ENCODE results near the gene MTR. TPM values are rescaled to one million over a fixed set of nuclear protein-coding genes. Genes with fewer than 3 reads are reported as not detected.

Gene MTR
- total RNA-seq, 1 experiment from 2014 or later, result 8.7 TPM

DNA sequence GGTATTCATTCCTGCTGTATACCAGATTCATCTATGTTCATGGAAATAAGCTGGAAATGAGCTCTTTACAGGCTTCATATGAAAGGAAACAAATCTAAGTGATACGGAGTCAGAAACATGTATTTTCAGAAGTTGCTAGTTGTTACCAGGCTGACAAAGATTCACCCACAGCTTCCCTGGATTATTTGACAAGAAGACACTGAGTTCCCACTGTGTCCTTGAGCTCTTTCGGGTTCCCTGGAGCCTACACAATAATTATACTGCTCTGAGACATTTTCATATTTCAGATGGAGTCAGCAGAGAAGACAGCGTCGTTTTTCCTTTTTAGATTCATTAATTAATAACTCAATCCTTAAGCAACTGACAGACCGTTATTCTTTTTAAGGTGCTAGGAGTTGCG lies 29.3 kb upstream of the MTR start:
- Histone ChIP-seq H3K36me3 (no peaks in the 10 kb centered on the region), H3K27me3 (peaks cover 2% of the 10 kb centered on the region; the same call in 1 of the 2 replicates), H3K4me3 (no peak overlapping the region), H3K9me3 (no peaks in the 10 kb centered on the region; the same call in 1 of the 2 replicates)
- DNase-seq, result no peak

DNA sequence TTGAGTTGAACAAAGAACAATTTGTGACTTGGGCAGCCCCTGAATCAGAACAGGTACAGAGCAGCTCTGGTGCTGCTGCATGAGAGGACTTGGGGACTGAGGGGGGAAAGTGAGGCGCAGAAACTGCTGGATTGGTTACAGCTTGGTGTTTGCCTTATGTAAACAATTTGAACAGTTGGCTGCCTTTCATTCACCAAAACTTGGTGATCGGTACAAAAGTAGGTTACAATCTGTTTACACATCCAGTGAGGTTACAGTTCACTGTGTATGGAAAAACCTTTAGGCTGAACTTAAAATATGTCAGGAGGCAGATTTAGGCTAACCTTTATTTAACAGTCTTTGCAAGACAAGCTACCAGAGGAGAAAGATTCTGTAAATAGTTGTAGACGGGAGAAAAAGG lies 28.6 kb upstream of the MTR start:
- no peak for DNase-seq
- no peaks in the 10 kb centered on the region for H3K36me3 ChIP-seq
- H3K4me3 ChIP-seq, result no peak overlapping the region
- H3K9me3 ChIP-seq, result no peaks in the 10 kb centered on the region; the same call in 1 of the 2 replicates
- H3K27me3 ChIP-seq, result peaks cover 2% of the 10 kb centered on the region; the same call in 1 of the 2 replicates

DNA sequence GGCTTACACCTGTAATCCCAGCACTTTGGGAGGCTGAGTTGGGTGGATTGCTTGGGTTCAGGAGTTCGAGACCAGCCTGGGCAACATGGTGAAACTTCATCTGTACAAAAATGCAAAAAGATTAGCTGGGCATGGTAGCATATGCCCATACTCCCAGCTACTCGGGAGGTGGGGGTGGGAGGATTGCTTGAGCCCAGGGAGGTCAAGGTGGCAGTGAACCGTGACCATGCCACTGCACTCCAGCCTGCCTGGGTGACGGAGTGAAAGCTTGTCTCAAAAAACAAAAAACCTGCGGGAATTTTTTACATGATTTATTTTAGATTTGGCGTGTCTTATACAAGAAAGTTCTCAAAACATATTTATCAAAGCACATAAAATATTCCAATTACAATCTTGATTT lies 27.8 kb upstream of the MTR start:
- Histone ChIP-seq H3K27me3 (peaks cover 2% of the 10 kb centered on the region; the same call in 1 of the 2 replicates), H3K4me3 (no peak overlapping the region), H3K36me3 (no peaks in the 10 kb centered on the region), H3K9me3 (no peaks in the 10 kb centered on the region)
- no peak for DNase-seq

DNA sequence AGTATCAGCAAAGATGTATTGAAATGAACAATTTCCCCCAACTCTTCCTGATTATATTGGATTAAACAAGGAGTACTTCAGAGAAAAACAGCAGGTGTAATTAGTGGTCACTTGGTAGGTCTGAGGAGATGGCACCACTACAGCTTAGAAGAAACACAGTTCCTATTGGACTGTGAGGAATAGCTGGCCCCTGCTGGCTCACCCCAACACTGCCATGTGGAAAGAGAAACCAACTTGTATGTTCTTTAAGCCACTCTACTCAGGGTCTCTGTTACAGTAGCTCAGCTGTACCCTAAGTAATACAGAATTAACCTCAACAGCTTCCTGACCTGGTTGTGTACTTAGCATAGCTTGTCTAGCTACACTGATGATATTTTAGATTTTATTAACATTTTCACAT lies 26.5 kb upstream of the MTR start:
- no peak for DNase-seq
- no peaks in the 10 kb centered on the region for H3K36me3 ChIP-seq
- H3K9me3 ChIP-seq, result no peaks in the 10 kb centered on the region
- H3K27me3 ChIP-seq, result peaks cover 2% of the 10 kb centered on the region; the same call in 1 of the 2 replicates
- no peak overlapping the region for H3K4me3 ChIP-seq

DNA sequence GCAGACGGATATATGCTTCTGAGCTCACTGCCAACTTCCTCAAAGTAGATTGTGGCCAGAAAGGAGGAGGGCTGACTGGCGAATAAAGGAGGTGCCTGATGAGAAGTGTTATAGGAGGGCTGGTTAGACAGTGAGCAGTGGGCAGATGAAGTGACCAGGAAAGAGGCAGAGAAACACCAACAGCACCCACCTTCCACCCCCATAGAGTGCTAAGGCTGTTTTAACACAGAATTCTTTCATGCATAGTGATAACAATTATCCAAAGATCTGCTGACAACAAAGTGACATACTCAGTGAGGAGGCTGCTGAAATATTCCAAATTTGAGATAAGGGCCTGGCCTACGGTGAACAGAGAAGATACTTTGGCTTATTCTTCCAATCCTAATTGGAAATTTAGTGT lies 21.2 kb upstream of the MTR start:
- Histone ChIP-seq H3K4me3 (no peak overlapping the region), H3K27me3 (no peaks in the 10 kb centered on the region), H3K9me3 (peaks cover 5% of the 10 kb centered on the region; the same call in 1 of the 2 replicates), H3K36me3 (no peaks in the 10 kb centered on the region)
- DNase-seq, result no peak

DNA sequence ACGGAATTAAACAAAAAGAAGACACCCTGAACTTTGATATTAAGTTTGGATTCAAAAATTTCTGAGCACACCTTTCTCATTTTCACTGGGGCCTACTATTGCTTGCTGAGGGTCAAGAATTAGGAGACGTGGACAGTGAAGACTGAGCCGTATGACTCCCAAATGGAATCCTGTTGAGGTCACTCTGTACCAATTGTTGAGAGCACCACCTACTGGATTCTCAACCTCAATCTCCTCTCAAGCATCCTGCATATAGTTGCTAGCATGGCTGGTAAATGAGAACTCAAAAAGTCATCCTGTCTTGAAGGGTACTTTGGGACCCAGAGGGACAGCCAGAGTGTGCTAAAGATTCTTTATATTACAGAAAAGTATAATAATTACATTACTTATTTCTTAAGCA lies 20.2 kb upstream of the MTR start:
- Histone ChIP-seq H3K27me3 (no peaks in the 10 kb centered on the region), H3K4me3 (no peak overlapping the region), H3K9me3 (peaks cover 13% of the 10 kb centered on the region), H3K36me3 (no peaks in the 10 kb centered on the region)
- no peak for DNase-seq

DNA sequence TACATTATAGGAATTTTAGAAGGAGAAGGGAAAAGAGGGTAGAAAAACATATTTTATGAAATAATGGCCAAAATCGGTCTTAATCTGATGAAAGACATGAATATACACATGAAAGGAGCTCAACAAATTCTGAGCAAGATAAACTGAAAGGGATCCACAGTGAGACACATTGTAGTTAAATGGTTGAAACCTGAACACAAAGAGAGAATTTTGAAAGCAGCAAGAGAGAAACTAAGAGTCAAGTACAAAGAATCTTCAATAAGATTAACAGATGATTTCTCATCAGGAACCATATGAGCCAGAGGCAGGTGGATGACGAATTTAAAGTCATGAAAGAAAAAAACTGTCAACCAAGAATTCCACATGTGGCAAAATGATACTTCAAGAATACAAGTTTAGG lies 15.8 kb upstream of the MTR start:
- no peak for DNase-seq
- H3K27me3 ChIP-seq, result no peaks in the 10 kb centered on the region; the same call in 1 of the 2 replicates
- H3K9me3 ChIP-seq, result peaks cover 13% of the 10 kb centered on the region

DNA sequence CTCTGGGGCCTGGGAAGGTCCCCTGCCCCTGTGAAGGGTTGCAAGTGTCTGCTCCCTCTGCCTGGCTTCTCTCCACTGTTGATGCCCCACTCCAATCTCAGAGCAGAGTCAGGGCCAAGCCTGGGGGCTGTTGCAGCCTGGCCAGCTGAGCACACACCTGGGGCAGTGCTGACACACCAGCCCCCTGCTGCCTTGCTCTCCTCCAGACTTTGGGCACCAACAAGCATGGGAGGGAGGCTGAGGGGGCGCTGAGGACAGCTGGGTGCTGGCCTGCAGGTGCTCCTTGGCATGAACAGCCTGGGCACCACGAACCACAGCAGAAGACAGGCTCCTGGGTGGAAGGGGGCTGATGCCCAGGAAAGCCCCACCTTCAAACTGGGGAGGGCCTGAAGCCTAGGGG lies 9.6 kb upstream of the MTR start:
- H3K9me3 ChIP-seq, result no peaks in the 10 kb centered on the region
- H3K27me3 ChIP-seq, result no peaks in the 10 kb centered on the region; the same call in 1 of the 2 replicates
- H3K4me3 ChIP-seq, result no peak overlapping the region
- no peak for DNase-seq
- H3K36me3 ChIP-seq, result no peaks in the 10 kb centered on the region

More for the DNA sequence above, 15.8 kb upstream of the MTR start:
- no peak overlapping the region for H3K4me3 ChIP-seq
- no peaks in the 10 kb centered on the region for H3K36me3 ChIP-seq

DNA sequence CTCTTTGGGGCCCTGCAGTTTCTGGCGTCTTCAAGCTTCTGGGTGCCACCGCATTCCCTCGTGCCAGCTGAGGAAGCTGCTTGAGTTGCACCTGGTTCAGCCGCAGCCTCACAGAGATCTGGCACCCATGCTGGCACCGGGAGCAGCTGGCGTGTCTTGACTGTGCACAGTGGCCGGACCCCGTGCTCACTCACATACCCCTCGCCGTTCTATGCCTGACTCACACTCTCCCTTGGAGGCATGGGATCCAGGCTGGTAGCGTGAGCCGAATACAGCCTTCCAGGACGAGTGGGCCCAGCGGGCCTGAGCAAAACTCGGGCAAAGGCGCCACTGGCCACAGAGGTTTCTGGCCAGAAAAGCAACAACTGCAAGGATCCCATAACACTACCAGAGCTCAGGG lies 8.6 kb upstream of the MTR start:
- Histone ChIP-seq H3K36me3 (no peaks in the 10 kb centered on the region), H3K9me3 (no peaks in the 10 kb centered on the region), H3K4me3 (no peak overlapping the region), H3K27me3 (no peaks in the 10 kb centered on the region)
- DNase-seq, result no peak

DNA sequence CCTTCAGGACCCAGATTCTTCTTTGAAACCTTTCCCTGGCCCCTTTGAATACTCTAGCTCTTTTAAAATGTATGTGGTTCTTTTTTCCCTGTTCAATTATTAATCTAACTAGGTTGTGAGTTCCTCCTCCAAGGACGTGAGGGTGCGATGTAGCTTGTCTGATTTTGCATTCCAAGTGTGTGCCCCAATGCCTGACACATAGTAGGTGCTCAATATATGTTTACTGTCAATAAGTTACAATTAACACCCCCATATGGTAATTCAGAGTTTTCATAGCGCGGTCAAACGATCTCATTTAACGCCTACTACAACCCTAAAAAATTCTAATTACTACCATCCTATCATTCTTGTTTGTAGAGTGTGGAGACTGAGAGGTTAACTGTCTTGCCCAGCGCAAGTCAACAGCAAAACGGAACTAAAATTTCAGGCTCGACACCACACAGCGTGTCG lies 482 bp upstream of the MTR start:
- Histone ChIP-seq H3K36me3 (peaks cover 3% of the 10 kb centered on the region; the same call in 1 of the 2 replicates), H3K27me3 (no peaks in the 10 kb centered on the region)

DNA sequence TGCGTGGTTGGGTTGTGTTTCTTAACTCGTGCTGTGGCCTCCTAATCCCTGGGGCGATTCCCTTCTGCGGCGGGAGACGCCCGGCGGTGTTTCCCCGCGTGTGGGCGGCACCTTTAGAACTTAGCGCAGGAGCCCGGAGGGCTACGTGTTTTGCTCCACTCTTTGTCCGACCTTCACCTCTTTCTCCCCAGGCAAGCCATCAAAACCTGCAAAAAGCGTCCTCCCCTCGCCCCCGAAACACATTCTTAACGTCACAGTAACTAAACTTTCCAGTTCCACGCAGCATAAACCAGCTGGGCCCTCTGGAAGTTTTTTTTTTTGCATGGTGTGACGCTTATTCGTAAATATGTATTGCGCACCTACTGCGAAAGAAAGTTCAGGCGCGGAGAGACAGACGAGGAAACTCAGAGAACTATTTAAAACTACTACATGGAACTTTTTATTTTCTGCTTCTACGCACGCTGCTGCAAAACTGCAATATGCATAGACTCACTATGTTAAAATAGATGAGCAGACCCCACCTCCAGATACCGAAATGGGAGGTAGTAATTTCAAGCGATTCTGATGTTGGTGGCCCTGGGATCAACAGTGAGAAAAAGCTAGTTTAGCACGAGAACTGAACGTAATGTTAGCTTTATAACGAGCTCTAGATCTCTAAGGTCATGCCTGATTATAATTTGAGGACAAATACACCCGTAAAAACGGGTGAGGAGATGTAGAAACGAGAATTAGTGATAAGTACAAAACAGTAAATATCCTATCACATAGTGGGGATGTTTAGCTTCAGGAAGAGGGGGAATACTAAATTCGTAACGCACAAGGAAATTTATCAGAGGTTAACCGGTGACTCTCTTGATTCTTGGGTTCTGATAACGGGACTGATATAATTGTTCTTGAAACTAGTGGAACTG lies 920 bp downstream of the MTR start:
- Histone ChIP-seq H3K27me3 (no peaks in the 10 kb centered on the region), H3K36me3 (peaks cover 3% of the 10 kb centered on the region), H3K4me3 (peak overlapping the region; percentile 93), H3K9me3 (no peaks in the 10 kb centered on the region)
- DNase-seq, result peak; percentile 50

More for the DNA sequence above, 482 bp upstream of the MTR start:
- Histone ChIP-seq H3K9me3 (no peaks in the 10 kb centered on the region), H3K4me3 (peak overlapping the region; percentile 93)
- DNase-seq, result no peak

DNA sequence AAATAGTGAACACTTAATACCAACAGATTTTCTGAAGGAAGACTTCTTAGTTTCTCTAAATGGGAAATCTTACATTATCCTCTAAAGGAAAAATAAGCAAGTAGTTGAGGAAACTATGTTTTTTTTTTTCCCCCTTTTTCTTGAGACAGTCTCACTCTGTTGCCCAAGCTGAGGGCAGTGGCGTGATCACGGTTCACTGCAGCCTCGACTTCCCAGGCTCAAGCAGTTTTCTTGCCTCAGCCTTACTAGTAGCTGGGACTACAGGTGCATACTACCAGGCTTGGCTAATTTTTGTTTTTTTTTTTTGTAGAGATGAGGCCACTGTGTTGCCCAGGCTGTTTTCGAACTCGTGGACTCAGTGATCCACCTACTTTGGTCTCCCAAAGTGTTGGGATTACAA lies 3.9 kb downstream of the MTR start:
- DNase-seq, result no peak
- Histone ChIP-seq H3K27me3 (no peaks in the 10 kb centered on the region), H3K9me3 (no peaks in the 10 kb centered on the region), H3K36me3 (peaks cover 15% of the 10 kb centered on the region), H3K4me3 (no peak overlapping the region)

DNA sequence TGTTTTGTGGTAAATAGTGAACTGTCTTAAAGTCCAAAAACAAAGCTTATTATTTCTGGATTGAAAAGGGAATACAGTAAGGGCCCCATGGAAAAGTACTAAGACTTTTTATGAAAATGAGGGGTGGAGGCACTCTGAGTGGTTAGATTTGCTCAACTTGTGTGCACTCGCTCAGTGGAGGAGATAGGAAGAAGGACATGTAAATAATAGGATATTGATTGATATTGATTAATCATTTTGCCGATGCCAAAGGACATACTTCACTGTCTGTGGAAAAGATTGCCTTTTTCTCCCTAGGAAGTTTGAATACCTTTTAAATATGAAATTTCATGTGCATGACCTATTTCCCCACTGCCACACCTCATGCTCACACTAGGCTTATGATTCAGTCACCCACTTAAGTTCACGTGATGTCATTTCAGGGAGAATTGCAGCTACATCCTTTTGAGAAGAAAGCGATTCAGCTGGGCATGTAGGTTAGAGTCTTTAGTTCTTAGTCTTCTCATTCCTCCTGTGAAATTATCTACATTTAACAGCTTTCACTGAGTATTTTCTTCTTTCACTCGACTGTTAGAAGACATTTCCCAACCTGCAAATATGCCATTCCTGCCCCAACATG lies 5.0 kb downstream of the MTR start:
- Histone ChIP-seq H3K27me3 (no peaks in the 10 kb centered on the region), H3K36me3 (peaks cover 15% of the 10 kb centered on the region), H3K9me3 (no peaks in the 10 kb centered on the region), H3K4me3 (no peak overlapping the region)
- no peak for DNase-seq

DNA sequence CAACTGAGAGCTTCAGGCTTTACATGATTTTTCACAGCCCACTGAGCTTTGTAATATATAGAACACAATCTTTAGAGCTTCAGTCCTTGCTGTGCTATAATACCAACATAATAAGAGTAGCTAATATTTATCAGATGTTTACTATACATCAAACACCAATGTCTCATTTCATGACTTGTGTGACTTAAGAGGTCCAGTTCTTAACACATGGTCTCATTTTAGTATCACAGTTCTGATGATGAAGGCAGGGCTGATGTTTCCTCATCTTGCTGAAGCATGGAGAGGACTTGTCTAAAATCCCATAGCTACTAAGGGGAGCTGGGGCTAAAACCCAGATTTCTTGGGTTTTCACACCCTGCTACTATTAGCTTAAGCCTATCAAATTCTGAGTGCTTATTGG lies 5.5 kb downstream of the MTR start:
- no peak overlapping the region for H3K4me3 ChIP-seq
- H3K27me3 ChIP-seq, result no peaks in the 10 kb centered on the region
- DNase-seq, result no peak
- no peaks in the 10 kb centered on the region for H3K9me3 ChIP-seq
- H3K36me3 ChIP-seq, result peaks cover 15% of the 10 kb centered on the region

DNA sequence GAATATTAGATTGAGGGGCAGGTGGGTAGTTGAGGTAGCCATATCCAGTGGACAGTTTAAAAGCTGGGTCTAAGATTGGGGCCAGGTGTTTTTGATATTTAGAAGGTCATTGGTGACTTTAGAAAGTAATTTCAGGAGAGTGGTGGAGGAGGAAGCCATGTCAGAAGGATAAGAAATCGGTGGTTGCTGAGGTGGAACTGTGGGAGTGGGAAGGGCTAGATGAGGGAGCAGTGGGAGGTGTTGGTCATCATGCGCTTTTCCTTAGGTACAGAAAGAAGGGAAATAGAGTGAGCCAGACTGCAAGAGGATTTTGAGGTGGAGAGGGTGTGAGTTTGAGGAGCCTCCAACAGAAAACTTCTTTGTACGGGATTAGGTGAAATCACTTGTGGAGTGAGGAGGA lies 7.2 kb downstream of the MTR start:
- H3K27me3 ChIP-seq, result no peaks in the 10 kb centered on the region

DNA sequence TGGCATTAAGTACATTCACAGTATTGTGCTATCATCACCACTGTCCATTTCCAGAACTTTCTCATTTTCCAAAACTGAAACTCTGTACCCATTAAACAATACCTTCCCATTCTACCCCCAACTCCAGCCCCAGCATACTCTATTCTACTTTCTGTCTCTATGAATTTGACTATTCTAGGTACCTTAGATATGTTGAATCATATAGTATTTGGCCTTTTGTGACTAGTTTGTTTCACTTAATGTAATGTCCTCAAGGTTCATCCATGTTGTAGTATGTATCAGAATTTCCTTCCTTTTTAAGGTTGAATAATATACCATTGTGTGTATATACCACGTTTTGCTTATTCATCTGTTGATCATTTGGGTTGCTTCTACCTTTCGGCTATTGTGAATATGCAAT lies 11.5 kb downstream of the MTR start:
- H3K36me3 ChIP-seq, result peaks cover 57% of the 10 kb centered on the region
- DNase-seq, result no peak
- H3K4me3 ChIP-seq, result no peak overlapping the region
- no peaks in the 10 kb centered on the region for H3K9me3 ChIP-seq
- no peaks in the 10 kb centered on the region for H3K27me3 ChIP-seq

More for the DNA sequence above, 7.2 kb downstream of the MTR start:
- Histone ChIP-seq H3K36me3 (peaks cover 30% of the 10 kb centered on the region), H3K4me3 (no peak overlapping the region), H3K9me3 (no peaks in the 10 kb centered on the region)
- no peak for DNase-seq

DNA sequence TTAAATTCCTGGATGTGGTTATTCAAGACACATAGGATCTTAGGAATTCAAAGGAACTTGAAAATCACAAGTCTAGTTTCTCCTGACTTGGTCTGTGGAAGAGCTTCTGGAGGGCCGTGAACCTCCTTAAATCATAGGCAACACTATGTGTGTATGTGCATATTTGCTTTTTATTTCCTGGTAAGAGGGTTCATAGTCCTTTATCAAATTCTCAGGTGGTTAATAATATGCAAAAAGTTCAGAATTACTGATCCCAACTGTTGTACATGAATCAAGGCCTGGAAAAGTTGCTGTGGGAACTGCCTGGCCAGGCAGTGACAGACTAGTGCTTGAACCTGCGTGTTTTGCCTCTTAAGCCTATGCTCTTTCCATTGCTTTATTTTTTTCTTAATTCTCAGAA lies 12.9 kb downstream of the MTR start:
- no peaks in the 10 kb centered on the region for H3K27me3 ChIP-seq
- H3K36me3 ChIP-seq, result peaks cover 67% of the 10 kb centered on the region
- H3K9me3 ChIP-seq, result no peaks in the 10 kb centered on the region
- no peak for DNase-seq
- no peak overlapping the region for H3K4me3 ChIP-seq

All from MG63 (cell line).